GM18526 (cell line): ENCODE results near the gene HAUS1.

Experiments used
- POLR2A ChIP-seq: IDR thresholded peaks from 3 replicates; pipeline ENCODE4 v1.6.1; 2011; ENCODE audit not compliant: insufficient read length; ENCODE audit errors: extremely low read depth

HAUS1 gene, protein sequence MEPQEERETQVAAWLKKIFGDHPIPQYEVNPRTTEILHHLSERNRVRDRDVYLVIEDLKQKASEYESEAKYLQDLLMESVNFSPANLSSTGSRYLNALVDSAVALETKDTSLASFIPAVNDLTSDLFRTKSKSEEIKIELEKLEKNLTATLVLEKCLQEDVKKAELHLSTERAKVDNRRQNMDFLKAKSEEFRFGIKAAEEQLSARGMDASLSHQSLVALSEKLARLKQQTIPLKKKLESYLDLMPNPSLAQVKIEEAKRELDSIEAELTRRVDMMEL

DNA sequence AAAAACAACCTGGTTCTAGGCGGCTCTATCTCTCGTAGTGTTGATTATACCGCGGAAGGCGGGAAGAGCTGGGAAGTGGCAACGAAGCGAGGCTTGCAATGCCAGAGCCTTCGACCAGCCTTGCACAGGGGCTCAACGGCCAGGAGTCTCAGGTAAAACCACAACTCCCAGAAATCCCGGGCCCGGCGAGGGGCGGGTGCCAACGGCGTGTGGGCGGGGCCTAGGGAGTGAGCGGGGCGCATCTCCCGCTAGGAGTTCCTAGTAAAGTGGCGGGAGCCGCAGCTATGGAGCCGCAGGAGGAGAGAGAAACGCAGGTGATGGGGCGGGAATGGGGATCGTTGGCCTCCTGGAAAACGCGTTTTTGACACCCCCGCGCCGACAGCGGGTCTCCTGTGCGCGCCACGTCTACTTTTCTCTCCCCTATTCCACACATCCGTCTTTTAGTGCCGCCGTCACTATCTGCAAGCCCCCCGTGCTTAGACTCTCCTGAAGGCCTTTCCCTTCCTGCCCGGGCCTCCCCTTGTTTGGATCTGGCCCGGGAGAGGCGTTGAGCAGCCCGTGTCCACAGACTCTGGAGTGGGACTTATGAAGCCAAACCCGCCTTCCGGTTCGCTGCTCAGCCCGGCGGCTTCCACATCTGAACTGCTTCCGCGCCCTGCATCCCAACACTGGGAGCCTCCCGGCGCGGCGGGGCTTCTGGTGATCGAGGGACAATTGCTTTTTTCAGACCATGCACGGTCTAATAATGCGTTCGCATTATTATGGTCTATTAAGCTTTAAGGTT, at the start of gene HAUS1:
HAUS1 (plus strand) TSS at position 258 of the 784 bp plus-strand sequence; CDS start at position 285, 27 bp downstream.
- TF ChIP-seq POLR2A: peak; percentile 65

DNA sequence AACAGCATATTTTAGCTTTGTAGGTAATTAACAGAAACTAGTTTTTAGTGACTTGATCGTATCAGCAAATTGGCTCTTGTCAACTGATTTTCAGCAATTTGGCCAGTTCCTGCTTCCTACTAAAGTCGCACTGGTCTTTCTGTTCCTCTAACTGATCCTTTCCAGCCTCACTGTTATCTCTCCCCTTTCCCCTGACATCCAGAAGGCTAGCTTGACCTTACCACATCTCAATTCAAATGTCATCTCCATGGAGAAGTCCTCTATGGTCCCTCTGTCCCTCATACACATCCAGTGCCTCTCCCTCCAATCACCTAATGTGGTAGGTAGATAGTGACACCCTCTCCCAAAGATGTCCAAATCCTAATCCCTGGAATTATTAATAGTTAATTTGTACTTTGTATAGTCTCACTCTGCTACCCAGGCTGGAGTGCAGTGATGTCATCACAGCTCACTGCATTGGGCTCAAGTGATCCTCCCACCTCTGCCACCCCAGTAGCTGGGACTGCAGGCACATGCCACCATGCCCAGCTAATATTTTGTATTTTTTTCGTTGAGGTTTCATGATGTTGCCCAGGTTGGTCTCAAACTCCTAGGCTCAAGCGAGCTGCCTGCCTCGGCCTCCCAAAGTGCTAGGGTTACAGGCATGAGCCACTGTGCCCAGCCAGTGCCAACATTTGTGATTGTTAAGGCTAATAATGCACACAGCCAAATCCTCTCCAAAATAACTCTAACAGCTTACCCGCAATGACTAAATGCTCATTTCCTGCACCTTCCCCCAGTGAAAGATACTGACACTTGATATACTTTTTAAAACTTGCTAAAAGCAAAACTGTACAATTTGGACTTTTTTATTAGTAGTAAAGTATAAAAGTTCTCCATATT, 49.0 kb upstream of the HAUS1 start:
- TF ChIP-seq POLR2A: no peak

DNA sequence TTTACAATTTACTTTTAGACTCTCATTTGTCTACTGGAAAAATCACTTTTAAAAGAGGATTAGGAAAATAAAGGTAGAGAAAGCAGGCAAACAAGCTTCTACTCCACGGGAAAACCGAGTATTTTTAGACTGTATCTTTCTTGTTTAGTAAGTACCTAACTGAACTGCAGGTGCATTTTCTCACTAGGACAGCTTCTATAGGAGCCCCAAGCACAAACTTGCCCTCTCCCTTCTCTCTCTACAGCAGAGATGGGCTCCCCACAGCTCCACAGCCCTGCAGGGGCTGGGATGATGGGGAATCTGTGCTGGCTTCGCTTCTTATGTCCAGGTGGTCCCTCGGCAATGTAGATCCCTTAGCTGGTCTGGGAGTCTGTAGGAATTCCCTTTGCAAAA, 48.4 kb upstream of the HAUS1 start:
- TF ChIP-seq POLR2A: no peak

DNA sequence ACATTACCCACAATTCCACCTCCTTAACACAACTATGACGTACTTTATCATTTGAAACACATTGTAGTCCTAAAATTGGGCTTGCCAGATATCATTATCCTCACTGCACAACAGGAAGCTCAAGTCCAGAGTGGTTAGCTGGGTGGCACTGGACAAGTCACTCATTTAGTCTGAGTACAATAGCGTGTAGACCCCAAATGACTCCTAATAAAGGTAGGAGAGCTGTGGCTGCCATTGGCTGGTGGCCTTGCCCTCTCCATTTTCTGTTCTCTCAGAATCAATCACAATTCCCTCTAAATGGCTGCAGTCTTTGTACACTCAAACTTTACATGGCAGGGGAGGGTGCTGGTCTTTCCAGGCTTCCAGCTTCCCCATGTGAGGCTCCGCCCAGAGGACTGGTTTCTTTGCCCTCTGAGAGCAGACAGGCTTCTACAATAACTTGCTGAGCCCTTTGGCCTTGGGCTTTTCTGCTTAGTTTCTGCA, 43.8 kb upstream of the HAUS1 start:
- no peak for TF ChIP-seq POLR2A

DNA sequence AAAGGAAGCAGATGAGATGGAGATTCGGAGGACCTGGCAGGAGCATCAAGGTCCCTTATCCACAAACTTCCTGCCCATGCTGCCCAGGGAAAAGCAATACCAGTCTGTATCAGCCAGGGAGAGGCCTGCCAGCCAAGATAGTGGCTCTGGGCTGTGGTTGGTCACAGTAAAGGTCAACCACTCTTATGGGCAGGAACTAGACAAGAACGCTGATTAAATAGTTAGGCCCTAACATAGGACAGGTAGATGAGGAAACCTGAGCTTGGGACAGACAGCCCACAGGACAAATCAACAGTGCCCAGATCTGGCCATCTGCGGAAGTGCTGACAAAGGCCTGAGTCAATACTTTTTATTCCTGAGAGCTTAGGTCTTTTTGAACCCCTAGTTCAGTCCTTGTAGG, 42.8 kb upstream of the HAUS1 start:
- no peak for TF ChIP-seq POLR2A

DNA sequence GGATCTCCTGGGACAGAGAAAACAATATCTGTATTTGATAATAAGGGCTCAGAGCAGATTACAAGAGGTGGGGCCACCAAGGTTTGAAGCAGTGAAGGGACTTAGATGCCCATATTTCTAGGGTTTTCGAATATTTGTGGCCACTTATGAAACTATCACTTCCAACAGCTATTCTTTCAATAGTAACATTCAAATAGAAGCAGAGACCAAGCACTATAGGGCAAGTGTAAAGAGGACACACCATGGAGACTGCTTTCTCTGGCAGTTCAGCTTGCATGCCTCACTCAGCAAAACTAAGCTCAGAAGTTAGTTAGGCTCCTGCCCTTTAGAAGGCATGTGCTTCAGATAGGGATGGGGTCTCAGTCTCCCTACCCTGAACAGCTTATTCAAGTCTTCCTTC, 42.4 kb upstream of the HAUS1 start:
- TF ChIP-seq POLR2A: no peak

DNA sequence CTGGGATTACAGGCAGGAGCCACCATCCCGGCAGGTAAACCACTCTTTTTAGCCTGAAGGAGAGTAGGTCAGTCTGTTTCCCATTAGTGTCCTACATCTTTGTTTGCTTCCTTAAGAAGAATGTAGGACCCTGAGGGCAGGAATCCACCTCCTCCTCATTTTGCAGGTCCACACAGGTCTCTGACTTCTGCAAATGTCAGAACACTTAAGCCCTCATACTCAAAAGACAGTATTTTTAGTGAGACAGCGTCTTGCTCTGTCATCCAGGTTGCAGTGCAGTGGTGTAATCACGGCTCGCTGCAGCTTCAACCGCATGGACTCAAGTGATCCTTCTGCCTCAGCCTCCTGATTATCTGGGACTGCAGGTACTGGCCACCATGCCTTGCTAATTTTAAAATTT, 41.4 kb upstream of the HAUS1 start:
- TF ChIP-seq POLR2A: no peak

DNA sequence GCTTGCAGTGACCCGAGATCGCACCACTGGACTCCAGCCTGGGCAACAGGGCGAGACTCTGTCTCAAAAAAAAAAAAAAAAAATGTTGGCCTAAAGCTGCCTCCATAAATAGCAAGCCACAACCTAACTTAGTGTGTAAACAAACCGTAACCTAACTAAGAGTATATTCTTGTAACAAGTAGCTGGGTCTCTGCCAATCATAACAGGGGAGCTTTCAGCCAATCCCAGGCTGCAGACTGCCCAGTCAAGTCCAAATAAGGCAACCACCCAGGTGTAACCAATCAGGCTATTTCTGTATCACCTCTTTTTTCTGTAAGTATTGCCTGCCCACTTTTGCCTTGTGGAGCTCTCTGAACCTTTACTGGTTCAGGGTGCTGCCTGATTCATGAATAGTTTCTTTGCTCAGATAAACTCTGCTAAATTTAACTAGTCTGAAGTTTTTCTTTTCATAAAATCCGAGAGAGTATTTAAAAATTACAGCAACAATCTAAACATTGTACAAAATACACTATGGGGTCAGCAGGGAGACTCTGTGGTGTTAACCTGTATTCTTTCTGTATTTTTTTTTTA, 36.7 kb upstream of the HAUS1 start:
- TF ChIP-seq POLR2A: no peak

DNA sequence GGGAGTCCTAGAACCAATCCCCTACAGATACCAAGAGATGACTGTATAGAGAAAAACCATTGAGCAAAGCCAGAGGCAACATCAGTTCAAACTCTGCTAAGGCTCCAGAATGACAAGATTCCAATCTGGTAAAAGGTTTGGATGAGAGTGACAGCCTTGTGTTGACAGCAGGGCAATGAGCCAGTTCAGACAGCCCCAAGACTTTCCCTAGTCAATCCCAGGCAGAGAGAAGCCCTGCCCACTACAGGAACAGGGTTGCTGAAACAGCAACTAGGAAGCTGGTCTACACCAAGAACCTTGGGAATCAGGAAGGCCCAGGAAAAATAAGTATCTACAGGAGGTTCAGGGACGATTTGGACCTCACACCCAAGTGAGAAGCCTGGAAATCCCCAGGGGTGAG, 35.4 kb upstream of the HAUS1 start:
- no peak for TF ChIP-seq POLR2A

DNA sequence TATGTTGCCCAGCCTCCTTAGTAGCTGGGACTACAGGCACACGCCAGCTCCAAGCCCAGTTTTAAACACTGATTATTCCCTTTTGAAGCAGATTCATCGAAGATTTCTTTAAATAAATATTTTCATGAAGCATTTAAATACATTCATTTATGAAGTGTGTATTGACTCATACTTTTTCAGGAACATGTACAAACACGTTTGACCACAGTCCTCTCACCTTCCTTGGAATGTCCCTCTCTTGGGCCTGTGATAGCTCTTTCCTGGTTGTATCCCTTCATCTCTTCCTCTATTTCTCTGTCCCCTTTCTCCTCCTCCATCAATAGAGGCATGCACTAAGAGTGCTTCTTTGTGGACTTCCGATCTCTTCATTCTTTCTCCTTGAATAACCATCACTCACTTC, 34.7 kb upstream of the HAUS1 start:
- no peak for TF ChIP-seq POLR2A

DNA sequence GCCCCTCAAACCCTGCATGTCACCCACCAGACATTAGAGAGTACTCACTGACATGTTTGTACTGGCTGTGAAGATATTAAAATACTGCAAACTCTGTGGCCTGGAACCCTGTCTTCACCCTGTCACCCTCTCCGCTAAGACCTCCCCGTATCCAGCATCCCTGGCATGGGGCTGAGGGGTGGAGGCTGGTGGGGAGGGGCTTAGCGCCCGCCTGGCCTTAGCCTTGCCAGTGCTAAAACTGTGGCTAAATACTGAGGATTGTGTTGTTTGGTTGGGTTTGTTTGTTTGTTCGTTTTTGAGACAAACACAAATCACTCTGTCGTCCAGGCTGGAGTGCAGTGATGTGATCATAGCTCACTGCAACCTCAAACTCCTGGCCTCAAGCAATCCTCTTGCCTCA, 34.0 kb upstream of the HAUS1 start:
- no peak for TF ChIP-seq POLR2A

DNA sequence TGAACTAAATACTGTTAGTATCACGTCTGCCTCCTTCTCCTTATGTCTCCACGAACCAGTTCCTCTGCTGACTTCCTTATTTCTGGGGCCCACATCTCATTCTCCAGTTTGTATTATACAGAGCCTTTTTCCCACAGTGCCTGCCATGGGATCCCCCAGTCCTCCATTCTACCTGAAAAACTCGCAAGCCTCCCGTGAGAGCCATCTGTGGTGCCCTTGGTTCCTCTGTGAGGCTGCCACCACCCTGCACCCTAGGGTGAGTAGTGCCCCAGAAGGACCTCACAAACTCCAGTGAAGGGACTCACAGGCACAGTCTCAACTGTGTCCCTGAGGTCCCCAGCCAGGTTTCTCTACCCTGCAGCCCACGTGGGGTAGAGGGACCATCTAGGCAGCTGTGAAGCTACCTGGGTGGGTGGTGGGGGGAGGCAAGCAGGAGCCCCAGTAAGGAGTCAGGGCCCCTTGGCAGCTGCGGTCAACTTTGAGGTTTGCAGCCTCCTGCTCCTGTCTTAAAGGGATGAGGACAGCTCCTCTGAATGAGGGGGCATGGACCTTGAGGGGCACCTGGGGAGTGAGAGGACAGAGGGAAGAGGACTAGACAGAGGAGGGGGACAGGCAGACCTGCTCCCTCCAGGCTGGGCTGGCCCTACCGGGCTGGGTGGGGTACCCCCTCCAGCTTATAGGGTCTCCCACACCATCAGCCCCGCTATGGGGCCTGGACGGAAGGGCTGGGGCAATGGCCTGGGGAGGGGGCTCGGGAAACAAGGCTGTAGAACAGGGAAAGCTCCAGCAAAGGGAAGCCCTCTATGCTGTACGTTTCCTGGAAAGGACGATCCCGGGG, 33.2 kb upstream of the HAUS1 start:
- TF ChIP-seq POLR2A: no peak

DNA sequence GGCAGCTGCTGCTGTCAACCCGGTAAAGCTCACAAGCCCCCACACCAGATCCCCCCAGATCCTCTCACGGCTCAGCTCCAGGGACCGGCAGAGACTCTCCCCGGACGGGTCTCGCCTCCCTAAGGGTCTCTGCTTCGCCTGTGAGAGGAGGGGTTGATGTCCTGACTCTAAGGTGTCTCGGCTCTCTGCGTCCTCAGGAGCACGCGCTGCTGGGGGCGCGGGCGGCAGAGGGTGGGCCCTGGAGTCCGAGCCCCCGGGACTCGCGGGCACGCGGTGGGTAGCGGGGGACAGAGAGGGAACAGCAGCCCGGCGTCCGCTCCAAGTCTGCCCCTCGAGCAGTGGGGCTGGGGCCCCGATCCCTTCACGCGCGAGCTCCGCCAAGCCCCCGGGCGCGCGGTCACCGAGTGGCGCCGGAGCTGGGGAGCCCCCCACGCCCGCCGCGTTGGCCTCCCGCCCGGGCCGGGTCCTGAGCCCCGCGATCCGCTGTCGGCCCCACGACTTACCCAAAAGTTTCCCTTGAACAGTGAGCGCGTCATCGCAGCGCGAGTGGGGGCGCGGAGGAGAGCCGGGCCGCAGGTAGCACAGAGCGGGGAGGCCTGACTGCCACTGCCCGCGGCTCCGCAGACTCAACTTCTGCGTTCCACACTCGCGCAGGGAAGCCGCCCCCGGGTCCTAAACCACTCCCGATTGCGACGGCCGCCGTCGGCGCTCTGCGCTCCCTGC, 32.4 kb upstream of the HAUS1 start, which contains the start of gene PSTPIP2:
PSTPIP2 (minus strand) TSS at position 608 of the 723 bp plus-strand sequence; CDS start at position 536, 72 bp downstream.
- no peak for TF ChIP-seq POLR2A
